ENCODE measurements around the gene ITIH3.
"Not testable (repeated sequence)": the region's sequence is repeated elsewhere in the genome, so short reads cannot be mapped to it uniquely, and the experiment has no call there.

ITIH3 gene, protein sequence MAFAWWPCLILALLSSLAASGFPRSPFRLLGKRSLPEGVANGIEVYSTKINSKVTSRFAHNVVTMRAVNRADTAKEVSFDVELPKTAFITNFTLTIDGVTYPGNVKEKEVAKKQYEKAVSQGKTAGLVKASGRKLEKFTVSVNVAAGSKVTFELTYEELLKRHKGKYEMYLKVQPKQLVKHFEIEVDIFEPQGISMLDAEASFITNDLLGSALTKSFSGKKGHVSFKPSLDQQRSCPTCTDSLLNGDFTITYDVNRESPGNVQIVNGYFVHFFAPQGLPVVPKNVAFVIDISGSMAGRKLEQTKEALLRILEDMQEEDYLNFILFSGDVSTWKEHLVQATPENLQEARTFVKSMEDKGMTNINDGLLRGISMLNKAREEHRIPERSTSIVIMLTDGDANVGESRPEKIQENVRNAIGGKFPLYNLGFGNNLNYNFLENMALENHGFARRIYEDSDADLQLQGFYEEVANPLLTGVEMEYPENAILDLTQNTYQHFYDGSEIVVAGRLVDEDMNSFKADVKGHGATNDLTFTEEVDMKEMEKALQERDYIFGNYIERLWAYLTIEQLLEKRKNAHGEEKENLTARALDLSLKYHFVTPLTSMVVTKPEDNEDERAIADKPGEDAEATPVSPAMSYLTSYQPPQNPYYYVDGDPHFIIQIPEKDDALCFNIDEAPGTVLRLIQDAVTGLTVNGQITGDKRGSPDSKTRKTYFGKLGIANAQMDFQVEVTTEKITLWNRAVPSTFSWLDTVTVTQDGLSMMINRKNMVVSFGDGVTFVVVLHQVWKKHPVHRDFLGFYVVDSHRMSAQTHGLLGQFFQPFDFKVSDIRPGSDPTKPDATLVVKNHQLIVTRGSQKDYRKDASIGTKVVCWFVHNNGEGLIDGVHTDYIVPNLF

DNA sequence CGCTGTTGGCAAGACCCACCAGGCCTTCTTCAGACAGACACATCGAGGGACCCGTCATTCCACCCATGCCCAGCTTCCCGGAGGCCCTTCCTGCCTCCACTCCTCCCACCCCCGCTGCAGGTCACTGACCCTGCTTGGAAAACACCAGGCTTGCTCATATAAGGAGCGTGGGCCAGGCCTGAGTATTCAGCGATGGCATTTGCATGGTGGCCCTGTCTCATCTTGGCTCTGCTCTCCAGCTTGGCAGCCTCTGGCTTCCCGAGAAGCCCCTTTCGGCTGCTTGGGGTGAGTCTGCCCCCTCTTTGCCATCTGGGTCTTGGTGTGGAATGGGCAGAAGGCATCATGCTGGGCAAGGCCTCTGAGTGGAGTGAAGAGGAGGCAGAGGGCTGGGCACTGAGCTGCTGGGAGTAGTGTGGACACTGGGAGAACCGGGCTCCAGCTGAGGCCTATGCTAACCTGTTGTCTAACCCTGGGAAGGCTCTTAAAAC lies at the start of gene ITIH3:
ITIH3 (plus strand) TSS at position 185 of the 488 bp plus-strand sequence; CDS start at position 193, 8 bp downstream.
- no peak for DNase-seq

DNA sequence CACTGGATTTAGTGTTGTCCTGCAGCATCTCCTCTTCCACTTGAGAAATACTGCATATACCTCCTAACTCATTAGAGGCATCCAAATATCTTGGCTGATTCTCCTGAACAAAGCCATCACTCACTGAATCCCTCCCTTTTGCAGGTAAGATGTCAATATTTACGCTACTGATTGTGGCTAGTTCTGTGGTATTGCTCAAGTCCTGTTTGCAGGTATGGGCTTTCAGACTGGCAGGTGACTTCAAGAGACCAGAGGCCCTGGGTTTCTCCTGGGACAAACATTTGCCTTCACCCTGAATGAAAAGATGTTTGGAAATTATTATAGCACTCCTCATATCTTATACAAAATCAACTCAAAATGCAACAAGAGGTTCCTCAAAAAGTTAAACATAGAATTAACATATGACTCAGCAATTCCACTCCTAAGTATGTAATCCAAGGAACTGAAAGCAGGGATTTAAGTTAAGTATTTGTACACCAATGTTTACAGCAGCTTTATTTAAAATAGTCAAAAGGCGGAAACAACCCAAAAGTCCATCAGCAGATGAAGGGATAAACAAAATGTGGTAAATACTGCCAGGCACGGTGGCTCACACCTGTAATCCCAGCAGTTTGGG lies 42.4 kb upstream of the ITIH3 start:
- DNase-seq: no peak

DNA sequence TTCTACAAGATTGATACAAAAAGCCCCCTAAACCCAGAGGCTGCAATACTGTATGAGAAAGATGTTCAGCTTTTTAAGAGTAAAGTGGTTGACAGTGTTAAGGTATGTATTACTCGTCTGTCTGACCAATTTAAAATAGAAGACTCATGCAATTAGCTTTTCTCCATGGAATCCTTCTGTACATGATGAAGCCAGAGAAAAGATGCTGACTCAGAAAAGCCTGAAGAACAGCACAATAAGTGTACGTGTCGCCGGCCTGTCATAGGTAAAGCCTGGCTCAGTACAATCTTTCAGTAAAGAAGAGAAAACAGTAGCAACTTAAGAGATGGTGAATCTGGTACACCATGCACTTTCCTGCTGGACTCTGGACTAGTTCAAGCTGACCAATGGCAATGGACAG lies 40.2 kb upstream of the ITIH3 start:
- no peak for DNase-seq

DNA sequence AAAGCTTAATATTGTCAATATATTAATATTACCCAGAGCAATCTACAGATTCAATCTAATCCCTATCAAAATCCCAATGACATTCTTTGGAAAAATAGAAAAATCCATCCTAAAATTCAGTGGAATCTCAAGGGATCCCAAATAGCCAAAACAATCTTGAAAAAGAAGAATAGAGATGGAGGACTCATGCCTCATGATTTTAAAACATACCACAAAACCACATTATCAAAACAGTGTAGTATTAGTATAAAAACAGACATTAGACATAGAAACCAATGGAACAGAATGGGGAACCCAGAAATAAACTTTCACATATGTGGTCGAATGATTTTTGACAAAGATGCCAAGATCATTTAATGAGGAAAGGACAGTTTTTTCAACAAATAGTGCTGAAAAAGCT lies 38.5 kb upstream of the ITIH3 start:
- no peak for DNase-seq

DNA sequence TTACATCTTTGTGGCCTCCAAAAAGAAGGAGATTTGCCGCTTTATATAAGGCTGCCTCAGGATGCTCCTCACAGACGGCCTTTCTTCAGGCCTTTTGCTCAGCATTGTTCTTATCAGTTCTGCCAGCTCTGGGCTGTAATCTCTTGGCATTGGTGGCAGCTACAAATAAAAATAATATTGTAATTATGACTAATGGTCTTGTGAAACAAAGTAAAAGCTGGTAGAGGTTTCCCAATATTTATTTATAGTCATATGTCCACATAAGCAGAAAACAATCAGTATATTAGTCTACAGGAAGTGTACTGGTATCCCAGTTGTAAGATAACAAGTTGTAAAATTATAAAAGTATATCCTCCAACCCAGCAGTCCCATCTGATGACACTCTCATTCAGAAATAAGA lies 31.1 kb upstream of the ITIH3 start:
- DNase-seq: no peak

DNA sequence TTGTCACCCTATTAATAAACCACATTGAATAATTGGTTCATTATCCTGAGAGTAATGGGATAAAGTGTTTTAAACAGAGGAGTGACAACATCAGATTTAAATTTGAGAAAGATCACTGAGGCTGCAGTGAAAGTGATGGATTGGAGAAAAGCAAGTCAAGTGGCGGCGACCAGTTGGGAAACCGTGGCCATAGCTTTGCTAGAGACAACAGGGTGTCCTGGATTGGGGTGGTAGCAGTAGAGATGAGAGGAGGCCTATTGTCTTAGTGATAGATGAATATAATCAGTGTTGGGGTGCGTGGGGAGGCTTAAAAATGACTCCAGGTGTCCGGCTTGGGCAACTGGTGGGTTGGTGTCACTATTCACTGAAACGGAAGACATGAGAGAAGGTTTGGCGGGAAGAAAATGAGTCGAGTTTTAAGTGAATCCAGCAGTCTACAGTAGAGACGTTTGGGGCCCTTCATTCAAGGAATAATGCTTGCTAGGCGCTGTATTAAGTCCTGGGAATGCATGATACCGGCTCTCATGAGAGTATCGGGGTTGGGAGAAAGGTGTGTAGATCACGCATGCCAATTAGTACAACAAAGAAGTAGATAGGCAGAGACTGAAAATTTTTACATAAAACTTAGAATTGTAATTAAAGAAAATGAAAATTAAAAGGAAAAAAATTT lies 24.7 kb upstream of the ITIH3 start:
- no peak for DNase-seq

DNA sequence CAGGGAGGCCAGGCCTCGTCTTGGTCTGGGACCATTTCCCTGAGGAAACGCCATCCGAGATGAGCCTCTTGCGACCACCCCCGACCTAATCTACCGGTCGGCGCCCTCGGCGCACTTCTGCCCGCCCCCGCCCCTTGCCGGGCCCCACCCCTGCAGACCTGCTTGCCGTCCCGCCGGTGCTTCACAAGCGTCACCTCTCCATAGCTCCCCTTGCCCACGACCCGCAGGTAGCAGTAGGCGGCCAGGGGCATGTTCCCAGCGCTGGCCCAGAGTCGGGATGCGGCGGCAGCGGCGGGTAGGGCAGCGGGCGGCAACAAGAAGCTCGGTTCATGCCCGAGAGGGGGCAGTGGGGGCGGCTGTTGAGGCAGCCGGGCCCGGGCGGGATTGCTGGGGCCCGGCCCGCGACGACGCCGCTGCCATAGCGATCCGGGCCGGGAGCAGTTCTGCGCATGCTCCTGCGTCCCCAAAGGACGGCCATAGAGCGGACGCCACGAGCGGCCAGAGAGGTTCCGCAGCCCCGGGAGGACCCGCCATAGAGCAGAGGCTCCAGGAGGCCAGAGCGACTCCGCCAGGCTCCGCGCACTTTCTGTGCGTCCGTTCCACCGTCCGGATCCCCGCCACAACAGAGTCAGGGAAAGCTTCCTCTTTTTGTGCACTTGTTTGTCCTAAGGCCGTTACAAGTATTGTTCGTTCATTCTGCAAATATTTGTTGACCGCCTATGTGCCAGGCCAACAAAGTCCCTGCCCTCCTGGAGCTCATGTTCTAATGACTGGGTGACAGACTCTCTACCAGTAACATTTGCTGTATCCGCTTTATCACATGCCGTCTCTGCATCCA lies 23.9 kb upstream of the ITIH3 start, which contains the start of gene NEK4:
NEK4 (minus strand) TSS at position 445 of the 838 bp plus-strand sequence; CDS start at position 251, 194 bp downstream.
- DNase-seq: peak; percentile 82

DNA sequence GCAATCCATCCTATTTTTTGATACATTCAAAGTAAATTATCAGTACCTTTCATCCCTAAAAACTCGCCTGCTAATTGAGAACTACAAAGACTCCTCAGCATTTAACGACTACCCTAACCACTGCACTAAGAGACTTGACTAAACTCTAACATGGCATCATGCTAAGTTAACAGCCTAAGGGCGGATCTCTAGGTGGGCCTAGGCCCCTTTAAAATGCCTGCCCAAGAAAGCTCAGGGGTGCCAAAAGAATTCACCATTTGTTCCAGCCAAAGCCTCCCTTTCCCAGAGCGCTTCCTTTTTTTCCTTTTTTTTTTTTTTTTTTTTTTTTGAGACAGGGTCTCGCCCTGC lies 23.3 kb upstream of the ITIH3 start:
- DNase-seq: no peak

DNA sequence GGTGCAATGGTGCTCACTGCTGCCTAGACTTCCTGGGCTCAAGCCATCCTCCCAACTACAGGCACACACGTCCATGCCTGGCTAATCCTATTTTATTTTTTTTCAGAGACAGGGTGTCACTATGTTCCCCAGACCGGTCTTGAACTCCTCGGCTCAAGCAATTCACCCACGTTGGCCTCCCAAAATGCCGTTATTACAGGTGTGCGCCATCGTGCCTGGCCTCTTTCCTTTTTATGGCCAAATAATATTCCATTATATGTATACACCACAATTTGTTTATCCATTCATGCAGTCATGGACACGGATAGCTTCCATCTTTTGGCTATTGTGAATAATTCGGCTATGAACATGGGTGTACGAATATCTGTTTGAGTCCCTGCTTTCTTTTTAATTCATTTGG lies 22.9 kb upstream of the ITIH3 start:
- no peak for DNase-seq

DNA sequence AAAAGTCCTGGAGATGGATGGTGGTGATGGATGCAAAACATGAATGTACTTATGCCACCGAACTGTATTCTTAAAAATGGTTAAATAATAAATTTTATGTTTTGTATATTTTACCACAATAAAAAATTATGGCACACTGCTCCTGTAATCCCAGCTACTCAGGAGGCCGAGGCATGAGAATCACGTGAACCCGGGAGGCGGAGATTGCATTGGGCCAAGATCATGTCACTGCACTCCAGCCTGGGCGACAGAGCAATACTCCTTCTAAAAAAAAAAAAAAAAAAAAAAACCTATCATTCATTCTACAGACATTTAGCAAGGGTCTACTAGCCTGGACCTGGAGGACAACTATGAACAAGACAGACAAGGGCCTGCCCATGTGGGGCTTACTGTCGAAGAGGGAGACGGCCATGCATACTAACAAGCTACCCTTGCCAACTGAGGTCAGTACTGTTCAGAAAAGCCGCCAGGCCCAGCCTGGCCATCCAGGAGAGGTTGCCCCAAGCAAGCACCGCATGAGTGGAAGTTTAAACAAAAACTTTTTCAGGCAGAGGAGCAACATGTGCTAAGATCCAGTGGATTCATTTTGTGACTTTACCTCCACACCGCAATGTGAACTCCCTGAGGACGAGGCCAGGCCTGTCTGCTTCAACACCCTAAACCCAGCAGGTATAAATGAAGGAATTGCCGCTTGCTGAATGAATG lies 21.1 kb upstream of the ITIH3 start:
- DNase-seq: no peak

DNA sequence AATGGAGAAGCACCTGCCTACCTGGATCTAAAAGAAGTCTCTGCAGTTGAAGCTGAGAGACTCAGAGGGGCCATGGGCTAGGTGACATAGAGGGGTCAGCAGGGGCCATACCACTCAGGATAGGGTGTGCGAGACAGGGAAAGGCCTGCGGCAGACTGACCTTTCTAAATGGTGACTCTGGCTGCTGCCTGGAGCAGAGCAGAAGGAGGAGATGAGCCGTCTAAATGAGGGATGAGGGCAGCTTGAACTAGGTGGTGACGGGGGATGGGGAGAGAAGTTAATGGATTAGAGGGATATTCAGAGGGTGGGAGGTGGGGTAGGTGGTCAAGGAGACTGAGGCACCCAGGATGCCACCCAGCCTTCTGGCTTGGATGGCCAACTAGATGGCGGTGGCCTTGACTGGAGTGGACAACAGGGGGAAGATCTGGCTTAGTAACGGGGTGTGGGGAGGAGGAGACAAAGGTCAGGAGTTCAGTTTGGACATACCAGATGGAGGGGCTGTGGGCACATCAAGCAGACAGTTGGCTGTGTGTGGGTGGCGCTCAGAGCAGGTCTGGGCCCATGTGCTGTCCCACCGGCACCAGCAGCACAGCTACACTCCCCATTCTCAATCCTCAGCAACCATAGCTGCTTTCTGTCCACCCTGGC lies 20.4 kb upstream of the ITIH3 start:
- no peak for DNase-seq

DNA sequence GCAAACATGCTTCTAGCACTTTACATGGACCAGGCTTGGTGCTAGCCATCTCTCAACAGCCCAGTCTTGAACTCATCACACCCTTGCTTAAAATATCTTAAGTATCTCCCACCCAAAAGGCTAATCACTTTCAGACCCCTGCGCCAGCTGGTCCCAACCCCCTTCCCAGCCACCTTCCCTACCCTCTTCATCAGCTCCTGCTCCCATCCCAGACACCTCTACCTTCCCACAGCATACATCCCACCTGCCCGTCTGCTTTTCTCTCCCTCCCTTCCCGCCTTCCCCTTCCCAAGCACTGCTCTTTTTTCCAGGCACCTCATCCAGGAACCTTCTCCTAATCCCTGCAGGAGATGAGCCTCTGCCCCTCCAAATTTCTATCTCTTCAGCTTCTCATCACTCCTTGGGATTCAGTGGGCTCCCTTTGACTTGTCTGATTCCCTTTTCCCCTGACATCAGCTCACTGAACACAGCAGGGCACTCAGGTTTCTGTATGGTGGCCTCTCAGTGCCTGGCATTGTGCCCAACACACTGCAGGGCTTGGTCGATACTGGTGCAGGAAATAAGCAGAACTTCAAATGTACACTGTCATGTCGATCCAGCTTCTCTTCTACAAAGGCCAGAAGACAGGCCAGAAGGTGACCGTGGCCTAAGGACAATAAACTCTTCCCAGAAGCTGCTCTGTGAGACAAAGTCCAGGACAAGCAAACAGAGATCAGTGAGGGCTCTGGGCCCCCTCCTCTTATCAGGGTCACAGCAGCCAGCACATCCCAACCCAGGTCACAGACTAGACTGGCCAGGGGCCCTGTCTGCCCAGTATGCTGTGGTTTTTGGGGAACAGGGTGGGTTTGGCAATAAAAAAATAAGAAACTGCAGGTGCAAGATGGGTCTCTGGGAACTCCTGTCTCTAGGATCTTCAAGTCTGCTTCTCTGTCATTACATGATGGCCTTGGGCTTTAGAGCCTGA lies 19.4 kb upstream of the ITIH3 start:
- peak; percentile 24 for DNase-seq

DNA sequence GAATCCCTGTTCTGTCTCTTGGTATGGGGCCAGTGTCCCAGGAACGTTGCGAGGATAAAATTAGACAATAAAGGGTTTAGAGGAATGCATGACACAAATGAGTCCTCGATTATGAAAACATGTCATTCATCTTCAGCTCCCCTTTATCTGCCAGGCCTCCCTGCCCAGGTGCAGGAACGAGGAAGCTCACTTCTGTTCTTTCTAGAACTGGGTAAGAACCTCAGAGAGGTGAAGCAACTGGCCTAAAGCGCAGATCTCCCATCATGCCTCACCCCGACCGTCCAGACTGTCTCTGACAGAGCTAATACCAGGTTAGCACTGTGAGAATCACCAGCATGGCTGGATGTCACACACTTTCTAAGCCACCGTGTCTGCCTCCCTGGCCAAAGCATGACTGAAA lies 18.7 kb upstream of the ITIH3 start:
- no peak for DNase-seq

DNA sequence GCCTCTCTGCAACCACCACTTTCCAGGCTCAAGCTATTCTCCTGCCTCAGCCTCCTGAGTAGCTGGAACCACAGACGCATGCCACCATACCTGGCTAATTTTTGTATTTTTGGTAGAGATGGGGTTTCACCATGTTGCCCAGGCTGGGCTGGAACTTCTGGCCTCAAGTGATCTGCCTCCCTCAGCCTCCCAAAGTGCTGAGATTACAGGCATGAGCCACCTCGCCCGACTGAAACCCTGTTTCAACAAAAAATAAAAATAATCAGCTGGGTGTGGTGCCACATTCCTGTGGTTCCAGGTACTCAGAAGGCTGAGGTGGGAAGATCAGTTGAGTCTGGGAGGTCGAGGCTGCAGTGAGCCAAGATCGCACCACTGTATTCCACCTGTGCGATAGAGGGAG lies 18.1 kb upstream of the ITIH3 start:
- not testable (repeated sequence) for DNase-seq

DNA sequence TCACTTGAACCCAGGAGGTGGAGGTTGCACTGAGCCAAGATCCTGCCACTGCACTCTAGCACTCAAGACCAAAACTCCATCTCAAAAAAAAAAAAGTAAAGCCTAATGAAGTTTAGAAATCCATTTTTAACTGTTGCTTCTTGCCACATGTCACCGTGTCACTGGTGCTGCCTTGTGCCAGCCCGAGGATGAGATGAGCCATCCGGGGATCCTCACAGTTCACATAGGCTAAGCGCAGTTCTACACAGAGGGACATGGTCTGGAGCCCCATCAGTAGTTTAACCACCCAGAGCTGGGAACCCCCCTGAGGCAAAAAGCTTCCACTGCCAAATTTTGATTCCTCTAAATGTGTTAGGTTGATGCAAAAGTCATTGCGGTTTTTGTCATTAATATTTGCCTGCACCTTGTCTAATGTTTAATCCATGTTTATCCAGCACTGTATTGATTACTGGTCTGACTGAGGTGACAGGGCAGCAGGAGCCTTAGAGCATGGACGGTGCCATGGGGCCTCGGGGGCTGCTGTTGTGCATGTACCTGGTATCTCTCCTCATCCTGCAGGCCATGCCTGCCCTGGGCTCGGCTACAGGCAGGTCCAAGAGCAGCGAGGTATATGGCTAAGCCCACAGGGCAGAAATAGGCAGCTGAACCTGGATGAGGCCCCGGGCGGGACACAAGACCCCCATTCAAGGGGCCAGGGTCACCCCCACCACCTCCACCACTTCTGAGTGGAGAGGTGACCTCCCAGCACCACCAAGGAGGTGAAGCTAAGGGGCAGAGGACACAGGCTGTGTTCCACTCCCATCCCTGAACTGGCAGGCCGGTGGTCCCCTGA lies 17.3 kb upstream of the ITIH3 start, which contains the start of gene ITIH1:
ITIH1 (plus strand) TSS at position 473 of the 832 bp plus-strand sequence; CDS start at position 490, 17 bp downstream.
- no peak for DNase-seq

DNA sequence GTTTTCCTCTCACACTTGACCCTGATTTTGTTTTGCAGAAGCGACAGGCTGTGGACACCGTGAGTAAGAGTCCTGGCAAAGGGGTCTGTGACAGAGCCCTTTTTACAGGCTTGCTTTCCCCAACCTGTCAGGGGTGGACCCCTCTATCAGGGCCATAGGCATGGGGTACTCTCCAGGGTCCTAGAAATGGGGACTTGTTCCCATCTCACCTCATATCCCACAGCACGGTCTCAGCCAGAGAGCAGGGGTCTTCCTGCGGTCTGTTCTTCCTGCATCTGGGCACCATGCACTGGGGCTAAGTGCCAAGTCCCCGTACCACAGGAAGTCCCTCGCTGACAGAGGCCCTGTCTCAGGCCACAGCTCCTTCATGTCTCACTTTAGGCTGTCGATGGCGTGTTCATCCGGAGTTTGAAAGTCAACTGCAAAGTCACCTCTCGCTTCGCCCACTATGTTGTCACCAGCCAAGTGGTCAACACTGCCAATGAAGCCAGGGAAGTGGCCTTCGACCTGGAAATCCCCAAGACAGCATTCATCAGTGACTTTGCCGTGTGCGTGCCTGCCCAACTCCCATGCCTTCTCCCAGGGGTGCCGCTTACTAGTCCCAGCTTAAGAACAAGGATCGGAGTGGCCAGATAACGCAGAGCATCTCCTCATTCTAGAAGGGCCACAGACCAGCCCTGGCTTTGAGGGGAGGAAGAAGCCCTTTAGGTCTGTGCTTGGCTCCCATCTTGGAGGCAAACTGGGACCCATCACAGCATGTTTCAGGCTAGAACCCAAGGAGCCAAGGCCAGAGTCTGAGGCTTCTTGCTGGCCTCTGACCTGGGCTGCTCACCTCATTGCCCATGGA lies 16.4 kb upstream of the ITIH3 start:
- DNase-seq: no peak

Data from NCI-H1092 (cell line).